PC-9 (cell line): ENCODE data around the gene HYAL1.

Experiments
- CTCF ChIP-seq: fragments of 200-600 bp; sonication (generic); conservative IDR thresholded peaks from 2 replicates; pipeline ENCODE4 v1.6.1; 2017; ENCODE audit warnings: mixed run types, antibody characterized with exemption, mild to moderate bottlenecking, moderate library complexity
- EZH2 ChIP-seq: fragments of 200-600 bp; sonication (generic); IDR thresholded peaks from 2 replicates; pipeline ENCODE4 v1.8.0; 2017; ENCODE audit warnings: antibody characterized with exemption, low read depth

- TF ChIP-seq CTCF (no peak), EZH2 (no peak)
Observed at GRCh38 chr3:50270422-50271224, 32.8 kb downstream of the HYAL1 start.
